ENCODE data around the gene C2orf74. TPM values are rescaled to one million over a fixed set of nuclear protein-coding genes. Genes with fewer than 3 reads are reported as not detected.
A peak's percentile ranks its signal among the peaks of the same experiment; 100 is the strongest.
"Not testable (repeated sequence)": the region's sequence is repeated elsewhere in the genome, so short reads cannot be mapped to it uniquely, and the experiment has no call there.

The C2orf74 gene
- total and polyA plus RNA-seq, 8 donors = 2.7 to 21.4 (median 9.5) TPM

DNA sequence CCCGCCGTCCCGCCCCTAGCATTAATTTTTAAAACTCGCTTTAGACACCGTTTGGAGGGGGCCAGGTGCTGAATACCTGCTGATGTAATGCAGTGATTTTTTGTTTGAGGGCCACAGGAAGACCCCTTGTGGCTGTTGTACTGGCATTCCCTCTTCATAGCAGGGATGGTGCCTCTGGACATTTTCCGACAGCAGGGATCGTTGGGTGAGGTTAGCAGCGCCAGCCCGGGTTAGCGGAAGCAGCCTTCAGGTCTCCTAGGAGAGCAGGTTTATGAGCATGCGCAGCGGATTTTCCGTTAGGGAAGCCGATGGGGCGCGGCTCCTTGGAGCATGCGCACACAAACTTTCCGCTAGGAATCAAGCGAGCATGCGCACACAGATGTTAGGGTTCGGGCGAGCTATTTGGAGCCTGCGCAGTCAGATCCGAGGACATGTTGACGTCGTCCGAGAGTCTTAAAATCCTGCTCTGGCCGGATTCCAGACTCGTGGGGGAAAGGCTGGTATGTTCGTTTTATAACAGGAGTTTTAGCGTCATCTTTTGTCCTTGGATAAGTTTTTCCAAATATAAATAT lies 17.2 kb upstream of the C2orf74 start:
- Histone ChIP-seq H3K4me1 (peaks cover 0 to 7% (median 4%) of the 10 kb centered on the region in 3 donors), H3K9me3 (no peaks in the 10 kb centered on the region), H3K27ac (peak overlapping the region; percentile 39 to 80 (median 58)), H3K36me3 (no peaks in the 10 kb centered on the region), H3K27me3 (no peaks in the 10 kb centered on the region), H3K4me3 (peak overlapping the region; percentile 33 to 63 (median 54))
- no peak for TF ChIP-seq CTCF (IDR thresholded peaks at IDR 0.05)
- intact Hi-C loops (cut with DNase I) = no loop called here
- ATAC-seq (peak; percentile 97 to 100 (median 99)), FAIRE-seq (peak; percentile 91), DNase-seq (peak; percentile 96 to 99 (median 97))
- WGBS, 2 donors = 2 to 6% methylated on average over 31 of the region's 31 CpGs

- Histone ChIP-seq H3K4me1 (peaks cover 0 to 7% (median 4%) of the 10 kb centered on the region in 3 donors), H3K27ac (no peak overlapping the region), H3K27me3 (no peaks in the 10 kb centered on the region), H3K36me3 (no peaks in the 10 kb centered on the region), H3K9me3 (no peaks in the 10 kb centered on the region), H3K4me3 (peak overlapping the region in 1 of 4 donors; percentile 63)
- FAIRE-seq = no peak
- ATAC-seq = no peak
- intact Hi-C loops (cut with DNase I) = no loop called here
- DNase-seq = no peak
- 98 to 100% methylated on average over 2 of the region's 2 CpGs for WGBS, 2 donors
- TF ChIP-seq CTCF (IDR thresholded peaks at IDR 0.05) = no peak
Measured at GRCh38 chr2:61145990-61146389, 16.0 kb upstream of the C2orf74 start.

GRCh38 chr2:61148091-61148490 lies 13.9 kb upstream of the C2orf74 start:
- FAIRE-seq; DNase-seq; H3K4me1 ChIP-seq; H3K27me3 ChIP-seq; intact Hi-C loops (cut with DNase I); ATAC-seq; H3K9me3 ChIP-seq; H3K27ac ChIP-seq; H3K36me3 ChIP-seq; H3K4me3 ChIP-seq: not testable (repeated sequence)
- 93 to 96% methylated on average over 5 of the region's 5 CpGs for WGBS, 2 donors

DNA sequence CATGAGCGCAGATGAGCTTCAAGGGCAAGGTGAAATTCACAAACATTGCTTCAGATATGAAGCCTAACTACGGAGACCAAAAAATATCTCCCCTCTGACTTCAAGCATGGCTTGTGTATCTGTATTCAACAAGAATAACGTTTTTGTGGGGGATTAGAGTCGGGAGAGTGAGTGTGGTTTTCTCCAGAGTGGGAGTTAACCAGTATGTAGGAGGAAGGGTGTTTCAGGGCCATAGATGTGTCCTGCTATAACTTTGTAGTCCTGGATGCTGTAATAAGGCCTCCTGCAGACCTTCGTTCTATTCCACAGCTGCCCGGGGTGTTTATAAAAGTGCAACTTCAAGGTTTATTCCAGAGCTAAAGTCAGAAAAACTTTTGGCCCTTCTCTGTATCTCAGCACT lies 12.9 kb upstream of the C2orf74 start:
- FAIRE-seq (no peak), ATAC-seq (no peak), DNase-seq (no peak)
- WGBS, 2 donors = 75 to 83% methylated on average over 6 of the region's 6 CpGs
- H3K4me3 ChIP-seq = no peak overlapping the region
- H3K36me3 ChIP-seq = no peaks in the 10 kb centered on the region
- no peak for TF ChIP-seq CTCF (IDR thresholded peaks at IDR 0.05)
- H3K27ac ChIP-seq = no peak overlapping the region
- peaks cover 0 to 7% (median 4%) of the 10 kb centered on the region in 3 donors for H3K4me1 ChIP-seq
- H3K27me3 ChIP-seq = no peaks in the 10 kb centered on the region
- intact Hi-C loops (cut with DNase I) = no loop called here
- H3K9me3 ChIP-seq = no peaks in the 10 kb centered on the region

DNA sequence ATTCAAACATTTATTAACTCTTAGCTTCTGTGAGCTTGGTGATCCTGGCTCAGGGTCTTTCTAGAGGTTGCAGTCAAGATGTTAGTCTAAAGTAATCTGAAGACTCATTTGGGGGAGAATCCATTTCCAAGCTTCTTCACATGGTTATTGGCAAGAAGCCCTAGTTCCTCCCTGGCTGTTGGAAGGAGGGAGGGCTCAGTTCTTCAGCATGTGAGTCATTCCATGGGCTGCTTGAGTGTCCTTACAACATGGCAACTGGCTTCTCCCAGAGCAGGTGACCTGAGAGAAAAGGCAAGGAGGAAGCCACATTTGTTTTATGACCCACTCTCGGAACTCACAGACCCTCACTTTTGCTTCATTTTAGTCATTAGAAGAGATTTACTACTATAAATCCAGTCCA lies 10.6 kb upstream of the C2orf74 start:
- Histone ChIP-seq H3K27me3 (no peaks in the 10 kb centered on the region), H3K27ac (no peak overlapping the region), H3K36me3 (no peaks in the 10 kb centered on the region), H3K4me3 (no peak overlapping the region), H3K4me1 (no peaks in the 10 kb centered on the region), H3K9me3 (no peaks in the 10 kb centered on the region)
- no peak for ATAC-seq
- no peak for TF ChIP-seq CTCF (IDR thresholded peaks at IDR 0.05)
- 95 to 98% methylated on average over 1 of the region's 1 CpG for WGBS, 2 donors
- DNase-seq = no peak
- no peak for FAIRE-seq
- intact Hi-C loops (cut with DNase I) = no loop called here

Data from pancreas (tissue), 10 donors.